Effector memory CD8-positive, alpha-beta T cell (primary cell): ENCODE data around the gene MBD5.

ENCODE experiments used
- ATAC-seq: fragments of 150-1000 bp; cut with Tn5 transposase; replicated peaks from 2 replicates; pipeline ENCODE4 v1.10.0; 2021; ENCODE audit warnings: mild to moderate bottlenecking, moderate library complexity
- DNase-seq, 3 experiments: peaks; one replicate each; pipeline ENCODE4 v3.0.0; 2021
- H3K27ac Mint-ChIP-seq, 2 donors: one replicate each; pipeline ENCODE4 v1.8.0; 2022; ENCODE audit warnings: mild to moderate bottlenecking in 2 of 2, mixed read lengths in 2 of 2, moderate library complexity in 2 of 2
- H3K27me3 Mint-ChIP-seq, 2 donors: one replicate each; pipeline ENCODE4 v1.8.0; 2022; ENCODE audit warnings: mixed read lengths in 2 of 2
- H3K36me3 Mint-ChIP-seq: one replicate; pipeline ENCODE4 v1.8.0; 2022; ENCODE audit warnings: mild to moderate bottlenecking, moderate library complexity, mixed read lengths; ENCODE audit not compliant: insufficient read depth
- H3K4me1 Mint-ChIP-seq, 2 donors: one replicate each; pipeline ENCODE4 v1.8.0; 2022; ENCODE audit warnings: low read depth in 2 of 2, mixed read lengths in 2 of 2
- H3K4me3 Mint-ChIP-seq, 2 donors: one replicate each; pipeline ENCODE4 v1.8.0; 2022; ENCODE audit warnings: mild to moderate bottlenecking in 2 of 2, mixed read lengths in 2 of 2, moderate library complexity in 2 of 2
- H3K9me3 Mint-ChIP-seq, 2 donors: one replicate each; pipeline ENCODE4 v1.8.0; 2022; ENCODE audit warnings: mixed read lengths in 2 of 2

The MBD5 gene

DNA sequence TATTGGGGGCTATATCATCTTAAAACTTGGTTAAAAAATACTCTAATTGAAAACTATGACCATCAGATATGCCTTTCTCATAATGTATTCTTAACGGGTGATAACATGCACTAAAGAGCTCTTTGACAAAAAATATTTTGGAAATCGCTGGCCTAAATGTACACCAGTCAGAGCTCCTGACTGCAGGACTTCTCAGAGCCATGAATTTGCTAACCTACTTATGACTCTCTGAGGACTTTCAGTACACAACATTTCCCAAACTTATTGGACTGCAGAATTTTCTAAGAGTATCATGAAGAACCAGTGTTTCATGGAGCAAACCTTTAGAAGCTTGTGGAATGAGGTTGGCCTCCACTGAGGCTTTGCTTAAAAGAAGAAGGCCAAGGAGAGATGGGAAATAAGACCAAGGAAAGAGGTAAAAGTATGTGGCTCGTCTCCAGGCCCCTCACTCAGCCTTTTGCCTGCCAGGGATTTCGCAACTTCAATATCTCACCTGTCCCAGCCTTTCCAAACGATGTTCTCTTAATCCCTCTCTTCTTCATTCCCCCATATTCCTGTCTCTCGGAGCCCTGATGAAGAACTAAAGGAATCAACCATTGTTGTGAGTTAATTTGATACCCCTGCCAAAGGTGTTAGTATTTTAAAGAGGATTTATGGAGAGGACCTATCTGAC is 534.9 kb downstream of the MBD5 start:
- Mint-ChIP-seq H3K27ac (no peak overlapping the region), H3K4me1 (peaks cover 0 to 2% of the 10 kb centered on the region in 2 donors), H3K27me3 (peaks cover 7 to 17% of the 10 kb centered on the region in 2 donors), H3K9me3 (peaks cover 0 to 3% of the 10 kb centered on the region in 2 donors), H3K4me3 (no peak overlapping the region), H3K36me3 (no peaks in the 10 kb centered on the region)
- ATAC-seq (no peak), DNase-seq (no peak)

DNA sequence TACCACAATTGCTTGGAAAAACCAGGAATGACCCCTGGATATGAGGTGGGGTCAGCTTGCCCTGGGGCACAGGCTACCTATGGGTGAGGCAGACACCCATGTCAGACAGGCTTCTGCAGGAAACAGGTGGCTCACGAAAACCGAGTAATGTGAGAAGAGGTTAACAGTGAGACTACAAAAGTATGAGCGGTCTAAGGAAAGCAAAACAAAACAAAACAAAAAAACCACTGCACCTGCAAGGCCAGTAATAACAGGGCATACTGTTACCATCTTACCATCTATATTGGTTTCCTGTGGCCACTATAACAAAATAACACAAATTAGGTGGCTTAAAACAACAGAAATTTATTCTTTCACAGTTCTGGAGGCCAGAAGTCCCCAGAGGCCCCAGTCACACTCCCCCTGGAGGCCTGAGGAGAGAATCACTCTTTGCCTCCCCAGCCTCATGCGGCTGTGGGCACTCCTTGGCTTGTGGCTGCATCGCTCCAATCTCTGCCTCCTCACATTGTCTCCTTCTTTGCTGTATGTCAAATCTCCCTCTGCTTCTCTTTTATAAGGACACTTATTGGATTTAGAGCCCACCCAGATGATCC is 537.0 kb downstream of the MBD5 start:
- Mint-ChIP-seq H3K4me3 (no peak overlapping the region), H3K27me3 (peaks cover 7 to 17% of the 10 kb centered on the region in 2 donors), H3K9me3 (peaks cover 0 to 3% of the 10 kb centered on the region in 2 donors), H3K4me1 (no peaks in the 10 kb centered on the region), H3K36me3 (no peaks in the 10 kb centered on the region), H3K27ac (no peak overlapping the region)
- no peak for ATAC-seq
- DNase-seq, result no peak

- no peak overlapping the region for H3K27ac Mint-ChIP-seq
- no peak overlapping the region for H3K4me3 Mint-ChIP-seq
- ATAC-seq (no peak), DNase-seq (no peak)
- H3K27me3 Mint-ChIP-seq, result peaks cover 7 to 17% of the 10 kb centered on the region in 2 donors
- no peaks in the 10 kb centered on the region for H3K4me1 Mint-ChIP-seq
- peaks cover 0 to 3% of the 10 kb centered on the region in 2 donors for H3K9me3 Mint-ChIP-seq
- H3K36me3 Mint-ChIP-seq, result no peaks in the 10 kb centered on the region
Measured at GRCh38 chr2:148560496-148560895, 539.6 kb downstream of the MBD5 start.

- ATAC-seq (no peak), DNase-seq (no peak)
- Mint-ChIP-seq H3K4me1 (no peaks in the 10 kb centered on the region), H3K9me3 (peaks cover 0 to 3% of the 10 kb centered on the region in 2 donors), H3K36me3 (no peaks in the 10 kb centered on the region), H3K27ac (no peak overlapping the region), H3K27me3 (peaks cover 7 to 17% of the 10 kb centered on the region in 2 donors), H3K4me3 (no peak overlapping the region)
Measured at GRCh38 chr2:148561389-148561788, 540.5 kb downstream of the MBD5 start.

- ATAC-seq (no peak), DNase-seq (no peak)
- Mint-ChIP-seq H3K4me1 (peaks cover 7 to 14% of the 10 kb centered on the region in 2 donors), H3K4me3 (no peak overlapping the region), H3K36me3 (peaks cover 3% of the 10 kb centered on the region), H3K9me3 (no peaks in the 10 kb centered on the region), H3K27ac (no peak overlapping the region), H3K27me3 (peaks cover 0 to under 1% of the 10 kb centered on the region in 2 donors)
Measured at GRCh38 chr2:148565272-148565894, 544.5 kb downstream of the MBD5 start.
